Ishikawa (cell line): ENCODE measurements around the gene GATAD2B.

Experiments used
- CEBPB ChIP-seq: IDR thresholded peaks from 2 replicates; pipeline ENCODE4 v1.6.1; 2012
- CREB1 ChIP-seq: IDR thresholded peaks from 2 replicates; pipeline ENCODE4 v1.6.1; 2012; ENCODE audit warnings: low read depth
- EGR1 ChIP-seq: IDR thresholded peaks from 2 replicates; pipeline ENCODE4 v1.6.1; 2012
- EP300 ChIP-seq: IDR thresholded peaks from 2 replicates; pipeline ENCODE4 v1.6.1; 2012; ENCODE audit warnings: borderline replicate concordance
- FOXM1 ChIP-seq: IDR thresholded peaks from 2 replicates; pipeline ENCODE4 v1.6.1; 2012; ENCODE audit warnings: low read depth, borderline replicate concordance
- NFIC ChIP-seq: IDR thresholded peaks from 2 replicates; pipeline ENCODE4 v1.6.1; 2012
- RAD21 ChIP-seq: IDR thresholded peaks from 2 replicates; pipeline ENCODE4 v1.6.1; 2012; ENCODE audit warnings: low read depth
- REST ChIP-seq: IDR thresholded peaks from 2 replicates; pipeline ENCODE4 v1.6.1; 2012; ENCODE audit warnings: low read depth, mild to moderate bottlenecking
- TAF1 ChIP-seq: IDR thresholded peaks from 2 replicates; pipeline ENCODE4 v1.6.1; 2012; ENCODE audit warnings: low read depth, mild to moderate bottlenecking
- TCF12 ChIP-seq: IDR thresholded peaks from 2 replicates; pipeline ENCODE4 v1.6.1; 2012; ENCODE audit warnings: low read depth
- TEAD4 ChIP-seq: IDR thresholded peaks from 2 replicates; pipeline ENCODE4 v1.6.1; 2012
- YY1 ChIP-seq: IDR thresholded peaks from 2 replicates; pipeline ENCODE4 v1.6.1; 2012; ENCODE audit warnings: low read depth
- ZBTB7A ChIP-seq: IDR thresholded peaks from 2 replicates; pipeline ENCODE4 v1.6.1; 2012; ENCODE audit warnings: low read depth
- TF ChIP-seq, protein P1 (sequence below): IDR thresholded peaks from 2 replicates; pipeline ENCODE4 v1.6.1; 2012
- TF ChIP-seq, protein P2 (sequence below): IDR thresholded peaks from 2 replicates; pipeline ENCODE4 v1.6.1; 2012

The GATAD2B gene

GRCh38 chr1:153912349-153912748, 10.4 kb downstream of the GATAD2B start:
- TF ChIP-seq REST = no peak

GRCh38 chr1:153908071-153908470, 14.7 kb downstream of the GATAD2B start:
- no peak for TF ChIP-seq CEBPB
- no peak for TF ChIP-seq TAF1
- no peak for TF ChIP-seq ZBTB7A
- no peak for TF ChIP-seq RAD21
- no peak for TF ChIP-seq FOXM1
- TF ChIP-seq EP300 = no peak
- TF ChIP-seq TCF12 = no peak
- TF ChIP-seq, protein P1, sequence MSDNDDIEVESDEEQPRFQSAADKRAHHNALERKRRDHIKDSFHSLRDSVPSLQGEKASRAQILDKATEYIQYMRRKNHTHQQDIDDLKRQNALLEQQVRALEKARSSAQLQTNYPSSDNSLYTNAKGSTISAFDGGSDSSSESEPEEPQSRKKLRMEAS = no peak
- TF ChIP-seq, protein P2, sequence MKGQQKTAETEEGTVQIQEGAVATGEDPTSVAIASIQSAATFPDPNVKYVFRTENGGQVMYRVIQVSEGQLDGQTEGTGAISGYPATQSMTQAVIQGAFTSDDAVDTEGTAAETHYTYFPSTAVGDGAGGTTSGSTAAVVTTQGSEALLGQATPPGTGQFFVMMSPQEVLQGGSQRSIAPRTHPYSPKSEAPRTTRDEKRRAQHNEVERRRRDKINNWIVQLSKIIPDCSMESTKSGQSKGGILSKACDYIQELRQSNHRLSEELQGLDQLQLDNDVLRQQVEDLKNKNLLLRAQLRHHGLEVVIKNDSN = no peak
- no peak for TF ChIP-seq REST
- TF ChIP-seq YY1 = no peak
- TF ChIP-seq CREB1 = no peak
- no peak for TF ChIP-seq NFIC
- TF ChIP-seq TEAD4 = no peak
- TF ChIP-seq EGR1 = no peak

DNA sequence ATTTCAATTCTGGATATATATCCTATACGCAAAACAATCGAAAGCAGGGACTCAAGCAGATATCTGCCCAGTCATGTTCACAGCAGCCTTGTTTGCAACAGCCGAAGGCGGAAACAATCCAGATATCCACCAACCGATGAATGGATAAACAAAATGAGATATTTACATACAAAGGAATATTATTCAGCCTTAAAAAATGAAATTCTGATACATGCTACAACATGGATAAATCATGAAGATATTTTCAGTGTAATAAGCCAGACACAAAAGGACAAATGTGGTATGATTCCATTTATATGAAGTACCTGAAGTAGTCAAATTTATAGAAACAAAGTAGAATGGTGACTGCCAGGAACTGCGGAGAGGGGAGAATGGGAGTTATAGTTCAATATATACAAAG, 15.6 kb downstream of the GATAD2B start:
- TF ChIP-seq CREB1 (no peak), CEBPB (no peak), FOXM1 (no peak), RAD21 (no peak), ZBTB7A (no peak)
- TF ChIP-seq, protein P1 = no peak

GRCh38 chr1:153906396-153906795, 16.4 kb downstream of the GATAD2B start:
- TF ChIP-seq CEBPB = no peak
- TF ChIP-seq, protein P2 = no peak
- TF ChIP-seq EGR1 = no peak
- TF ChIP-seq CREB1 = no peak
- no peak for TF ChIP-seq YY1
- no peak for TF ChIP-seq TEAD4

GRCh38 chr1:153903841-153904455, 18.8 kb downstream of the GATAD2B start:
- TF ChIP-seq YY1 = no peak
- TF ChIP-seq REST = no peak
- TF ChIP-seq EGR1 = no peak
- TF ChIP-seq ZBTB7A = no peak
- no peak for TF ChIP-seq TEAD4
- no peak for TF ChIP-seq TAF1
- TF ChIP-seq NFIC = no peak
- TF ChIP-seq, protein P2 = no peak
- TF ChIP-seq, protein P1 = no peak
- no peak for TF ChIP-seq CREB1
- TF ChIP-seq RAD21 = no peak
- no peak for TF ChIP-seq TCF12
- no peak for TF ChIP-seq FOXM1
